ENCODE measurements around the gene PMS1.
"Not testable (repeated sequence)": the region's sequence is repeated elsewhere in the genome, so short reads cannot be mapped to it uniquely, and the experiment has no call there.

PMS1 gene

GRCh38 chr2:189830510-189830909, 46.3 kb downstream of the PMS1 start:
- no peak overlapping the region for H3K4me3 ChIP-seq (ENCODE audit: low read length)
- TF ChIP-seq ZNF274 (IDR thresholded peaks at IDR 0.05; ENCODE audit: low read depth, low read length), result no peak

DNA sequence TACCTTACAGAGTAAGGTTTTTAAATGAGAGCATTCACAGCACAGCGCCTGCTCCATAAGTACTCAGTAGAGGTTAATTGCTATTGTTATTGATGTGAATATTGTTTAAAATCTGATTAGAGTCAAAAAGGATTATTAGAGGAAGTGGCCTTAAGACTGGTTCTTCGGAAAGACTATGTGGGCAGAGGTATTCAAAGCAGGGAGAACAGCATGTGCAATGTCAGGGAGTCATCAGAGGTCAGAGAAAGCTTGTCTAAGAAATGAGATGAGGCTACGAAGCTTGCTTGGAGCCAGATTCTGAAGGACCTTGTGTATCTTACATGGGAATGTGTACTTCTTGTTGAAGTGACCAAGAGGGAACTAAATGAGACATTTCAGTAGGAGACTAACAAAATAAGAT, 49.8 kb downstream of the PMS1 start:
- TF ChIP-seq ZNF274 (IDR thresholded peaks at IDR 0.05; ENCODE audit: low read depth, low read length), result no peak
- no peak overlapping the region for H3K4me3 ChIP-seq (ENCODE audit: low read length)

- not testable (repeated sequence) for H3K4me3 ChIP-seq (ENCODE audit: low read length)
Observed at GRCh38 chr2:189834642-189835041, 50.4 kb downstream of the PMS1 start.

DNA sequence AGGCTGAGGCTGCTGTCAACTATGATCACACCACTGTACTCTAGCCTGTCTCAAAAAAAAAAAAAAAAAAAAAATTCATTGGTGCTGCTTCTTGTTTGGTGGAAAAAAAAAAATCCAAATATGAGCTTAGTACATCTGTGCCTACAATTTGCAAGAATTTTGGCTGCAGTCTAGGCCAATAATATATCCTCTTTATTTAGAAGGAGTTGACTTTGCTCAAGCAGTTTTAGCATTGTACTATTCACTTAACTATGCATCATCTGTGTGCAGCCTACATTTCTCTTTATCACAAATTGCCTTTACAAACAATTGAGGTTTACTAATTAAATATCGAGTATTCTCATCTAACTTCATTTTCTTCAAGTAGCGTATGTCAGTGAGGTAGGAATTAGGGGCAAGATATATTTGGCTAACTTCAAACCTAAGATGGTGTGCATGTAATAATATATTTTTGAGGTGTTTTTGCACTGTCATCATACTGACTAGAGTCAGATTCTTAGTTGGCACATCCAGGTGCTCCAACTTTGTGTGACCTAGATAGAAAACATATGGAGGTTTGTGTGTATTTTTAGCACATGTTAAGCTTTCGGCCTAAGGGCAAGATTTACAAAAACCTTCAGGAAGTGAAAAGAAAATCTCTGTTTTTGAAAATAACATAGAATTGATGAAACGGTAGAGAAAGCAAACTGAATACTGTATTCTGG, 51.8 kb downstream of the PMS1 start:
- no peak for TF ChIP-seq ZNF274 (IDR thresholded peaks at IDR 0.05; ENCODE audit: low read depth, low read length)
- no peak overlapping the region for H3K4me3 ChIP-seq (ENCODE audit: low read length)

DNA sequence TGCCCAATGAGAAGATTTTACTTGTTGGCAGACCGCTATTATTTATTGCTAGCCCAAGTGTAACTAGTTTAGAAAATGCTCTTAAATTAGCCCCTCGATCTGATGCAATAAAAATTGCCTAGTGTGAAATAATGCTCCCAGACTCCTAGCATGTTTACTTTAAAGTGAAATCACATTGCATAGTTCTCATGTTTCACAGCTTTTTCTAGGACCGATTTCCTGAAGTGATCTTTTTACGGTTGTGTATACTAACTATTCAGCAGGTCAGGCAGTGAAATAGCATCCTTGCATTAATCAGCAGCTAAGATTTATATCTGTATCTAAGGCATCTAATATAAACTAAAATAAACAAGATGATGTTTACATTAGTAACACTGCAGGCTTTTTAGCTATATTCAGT, 52.4 kb downstream of the PMS1 start:
- TF ChIP-seq ZNF274 (IDR thresholded peaks at IDR 0.05; ENCODE audit: low read depth, low read length), result no peak
- H3K4me3 ChIP-seq (ENCODE audit: low read length), result no peak overlapping the region

DNA sequence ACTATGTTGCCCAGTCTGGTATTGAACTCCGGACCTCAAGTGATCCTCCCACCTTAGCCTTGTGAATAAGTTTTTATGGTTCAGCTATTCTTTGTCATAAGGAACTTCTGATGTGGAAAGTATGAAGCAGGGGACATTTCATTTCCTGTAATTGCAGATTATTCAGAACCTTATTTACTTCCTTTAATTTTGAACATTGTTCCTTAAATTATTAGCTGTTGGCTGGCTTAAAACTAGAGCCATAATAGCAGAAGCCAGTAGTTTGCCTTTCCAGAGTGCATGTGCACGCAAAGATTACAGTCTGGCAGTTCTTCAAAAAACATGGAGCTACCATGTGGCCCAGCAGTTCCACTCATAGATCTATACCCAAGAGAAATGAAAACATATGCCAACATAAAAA, 53.1 kb downstream of the PMS1 start:
- H3K4me3 ChIP-seq (ENCODE audit: low read length), result no peak overlapping the region
- TF ChIP-seq ZNF274 (IDR thresholded peaks at IDR 0.05; ENCODE audit: low read depth, low read length), result no peak

GRCh38 chr2:189841019-189841418, 56.8 kb downstream of the PMS1 start:
- H3K4me3 ChIP-seq (ENCODE audit: low read length), result no peak overlapping the region
- no peak for TF ChIP-seq ZNF274 (IDR thresholded peaks at IDR 0.05; ENCODE audit: low read depth, low read length)

- TF ChIP-seq ZNF274 (IDR thresholded peaks at IDR 0.05; ENCODE audit: low read depth, low read length), result no peak
- H3K4me3 ChIP-seq (ENCODE audit: low read length), result no peak overlapping the region
Observed at GRCh38 chr2:189848276-189848675, 64.0 kb downstream of the PMS1 start.

- TF ChIP-seq ZNF274 (IDR thresholded peaks at IDR 0.05; ENCODE audit: low read depth, low read length), result no peak
- H3K4me3 ChIP-seq (ENCODE audit: low read length), result no peak overlapping the region
Observed at GRCh38 chr2:189849550-189849949, 65.3 kb downstream of the PMS1 start.

GRCh38 chr2:189851174-189851826, 67.0 kb downstream of the PMS1 start:
- H3K4me3 ChIP-seq (ENCODE audit: low read length), result no peak overlapping the region
- no peak for TF ChIP-seq ZNF274 (IDR thresholded peaks at IDR 0.05; ENCODE audit: low read depth, low read length)

DNA sequence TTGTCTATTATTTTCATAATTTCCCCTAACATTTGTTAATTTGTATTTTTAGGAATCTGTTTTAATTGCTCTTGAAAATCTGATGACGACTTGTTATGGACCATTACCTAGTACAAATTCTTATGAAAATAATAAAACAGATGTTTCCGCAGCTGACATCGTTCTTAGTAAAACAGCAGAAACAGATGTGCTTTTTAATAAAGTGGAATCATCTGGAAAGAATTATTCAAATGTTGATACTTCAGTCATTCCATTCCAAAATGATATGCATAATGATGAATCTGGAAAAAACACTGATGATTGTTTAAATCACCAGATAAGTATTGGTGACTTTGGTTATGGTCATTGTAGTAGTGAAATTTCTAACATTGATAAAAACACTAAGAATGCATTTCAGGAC, 69.9 kb downstream of the PMS1 start:
- no peak for TF ChIP-seq ZNF274 (IDR thresholded peaks at IDR 0.05; ENCODE audit: low read depth, low read length)
- H3K4me3 ChIP-seq (ENCODE audit: low read length), result no peak overlapping the region

DNA sequence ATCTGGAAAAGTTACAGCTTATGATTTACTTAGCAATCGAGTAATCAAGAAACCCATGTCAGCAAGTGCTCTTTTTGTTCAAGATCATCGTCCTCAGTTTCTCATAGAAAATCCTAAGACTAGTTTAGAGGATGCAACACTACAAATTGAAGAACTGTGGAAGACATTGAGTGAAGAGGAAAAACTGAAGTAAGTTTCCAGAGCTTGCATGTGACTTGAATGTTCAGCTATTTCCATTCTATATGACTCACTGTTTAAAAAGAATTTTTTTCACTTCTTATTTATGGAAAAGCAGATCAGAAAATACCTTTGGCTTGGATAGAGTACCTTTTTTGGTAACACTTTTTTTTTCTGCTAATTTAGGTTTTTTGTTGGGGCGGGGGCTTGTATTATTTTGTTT, 70.7 kb downstream of the PMS1 start:
- H3K4me3 ChIP-seq (ENCODE audit: low read length), result no peak overlapping the region
- TF ChIP-seq ZNF274 (IDR thresholded peaks at IDR 0.05; ENCODE audit: low read depth, low read length), result no peak

DNA sequence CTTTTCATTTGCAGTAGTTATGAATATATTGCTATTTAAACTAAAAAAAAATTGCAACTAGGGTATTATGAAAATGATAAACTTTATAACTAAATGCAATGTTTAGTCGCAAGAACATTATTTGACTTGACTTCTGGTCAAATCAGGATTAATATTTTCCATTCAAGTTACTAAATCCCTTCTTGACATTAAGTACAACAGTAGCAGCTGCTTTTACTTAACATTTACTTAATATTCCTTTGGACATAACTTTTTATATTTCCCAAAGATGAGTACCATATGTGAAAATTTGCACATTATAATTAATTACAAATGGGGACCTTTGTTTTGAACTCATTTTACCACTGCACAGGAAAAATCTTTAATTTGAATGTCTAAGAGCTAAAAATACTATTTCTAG, 74.0 kb downstream of the PMS1 start:
- no peak overlapping the region for H3K4me3 ChIP-seq (ENCODE audit: low read length)
- no peak for TF ChIP-seq ZNF274 (IDR thresholded peaks at IDR 0.05; ENCODE audit: low read depth, low read length)

GRCh38 chr2:189860161-189860560, 75.9 kb downstream of the PMS1 start:
- no peak for TF ChIP-seq ZNF274 (IDR thresholded peaks at IDR 0.05; ENCODE audit: low read depth, low read length)
- H3K4me3 ChIP-seq (ENCODE audit: low read length), result no peak overlapping the region

DNA sequence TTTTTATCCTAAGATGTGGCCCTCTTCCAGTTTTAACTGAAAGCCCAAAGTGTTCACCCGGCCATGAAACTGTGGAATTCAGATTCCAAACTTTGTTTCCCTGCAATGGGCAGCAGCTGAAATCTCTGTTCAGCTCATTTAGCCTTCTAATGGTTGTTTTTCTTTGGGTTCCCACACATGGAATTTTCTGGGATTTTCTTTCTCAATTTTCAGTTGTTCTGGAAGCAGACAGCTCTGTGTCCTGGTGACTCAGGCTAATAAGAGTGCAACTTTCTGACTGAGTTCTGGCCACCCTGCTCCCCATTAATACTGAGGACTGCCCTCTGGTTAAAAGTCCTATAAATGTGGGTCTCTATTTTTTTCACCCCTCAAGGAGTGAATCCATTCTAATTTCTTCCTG, 78.5 kb downstream of the PMS1 start:
- no peak for TF ChIP-seq ZNF274 (IDR thresholded peaks at IDR 0.05; ENCODE audit: low read depth, low read length)
- H3K4me3 ChIP-seq (ENCODE audit: low read length), result no peak overlapping the region

DNA sequence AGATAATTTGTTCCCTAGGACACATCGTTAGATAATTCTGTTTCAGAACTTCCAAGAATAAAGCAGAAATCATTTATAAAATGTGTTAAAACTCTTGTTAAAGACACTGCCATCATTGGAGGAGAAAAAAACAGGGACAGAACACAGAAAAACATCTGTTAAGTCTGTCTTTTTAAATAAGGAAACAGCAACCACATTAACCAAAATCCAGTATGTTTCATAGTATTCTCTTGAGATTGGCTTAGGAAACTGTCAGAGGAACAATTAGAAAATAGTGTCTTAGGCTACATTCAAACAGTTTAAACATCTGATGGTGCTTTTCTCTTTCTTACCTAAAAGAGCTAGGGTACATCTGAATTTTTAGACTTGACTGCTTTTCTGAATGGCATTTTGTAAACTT, 81.6 kb downstream of the PMS1 start:
- TF ChIP-seq ZNF274 (IDR thresholded peaks at IDR 0.05; ENCODE audit: low read depth, low read length), result no peak
- no peak overlapping the region for H3K4me3 ChIP-seq (ENCODE audit: low read length)
